Measurements from ENCODE around the gene IL16.
"Not testable (repeated sequence)": the region's sequence is repeated elsewhere in the genome, so short reads cannot be mapped to it uniquely, and the experiment has no call there.

The IL16 gene

GRCh38 chr15:81197688-81198281 is 1.1 kb downstream of the IL16 start:
- no peak overlapping the region for H3K4me3 ChIP-seq (ENCODE audit: low read depth in 1 of 5, low read length in 5 of 5)
- no peaks in the 10 kb centered on the region for H3K9me3 ChIP-seq (ENCODE audit: control insufficient read depth in 5 of 5, low read length in 5 of 5)
- H3K27me3 ChIP-seq (ENCODE audit: control insufficient read depth in 5 of 5, insufficient read depth in 4 of 5, low read length in 5 of 5), result no peaks in the 10 kb centered on the region
- H3K4me1 ChIP-seq (ENCODE audit: control insufficient read depth in 5 of 5, insufficient read depth in 5 of 5, low read length in 5 of 5), result peaks cover 0 to 18% (median 6%) of the 10 kb centered on the region in 5 donors
- H3K9ac ChIP-seq (ENCODE audit: low read length in 5 of 5), result no peak overlapping the region
- H3K36me3 ChIP-seq (ENCODE audit: control insufficient read depth in 5 of 5, insufficient read depth in 5 of 5, low read length in 5 of 5), result peaks cover 0 to 4% (median 3%) of the 10 kb centered on the region in 5 donors
- no peak overlapping the region for H3K27ac ChIP-seq (ENCODE audit: low read depth, low read length)

- Histone ChIP-seq H3K27ac (ENCODE audit: low read depth, low read length) (no peak overlapping the region), H3K36me3 (ENCODE audit: control insufficient read depth in 5 of 5, insufficient read depth in 5 of 5, low read length in 5 of 5) (peaks cover 0 to 4% (median 3%) of the 10 kb centered on the region in 5 donors), H3K4me3 (ENCODE audit: low read depth in 1 of 5, low read length in 5 of 5) (no peak overlapping the region), H3K9ac (ENCODE audit: low read length in 5 of 5) (no peak overlapping the region), H3K9me3 (ENCODE audit: control insufficient read depth in 5 of 5, low read length in 5 of 5) (no peaks in the 10 kb centered on the region), H3K4me1 (ENCODE audit: control insufficient read depth in 5 of 5, insufficient read depth in 5 of 5, low read length in 5 of 5) (peaks cover 0 to 18% (median 6%) of the 10 kb centered on the region in 5 donors), H3K27me3 (ENCODE audit: control insufficient read depth in 5 of 5, insufficient read depth in 4 of 5, low read length in 5 of 5) (no peaks in the 10 kb centered on the region)
Observed at GRCh38 chr15:81199031-81199779, 2.5 kb downstream of the IL16 start.

DNA sequence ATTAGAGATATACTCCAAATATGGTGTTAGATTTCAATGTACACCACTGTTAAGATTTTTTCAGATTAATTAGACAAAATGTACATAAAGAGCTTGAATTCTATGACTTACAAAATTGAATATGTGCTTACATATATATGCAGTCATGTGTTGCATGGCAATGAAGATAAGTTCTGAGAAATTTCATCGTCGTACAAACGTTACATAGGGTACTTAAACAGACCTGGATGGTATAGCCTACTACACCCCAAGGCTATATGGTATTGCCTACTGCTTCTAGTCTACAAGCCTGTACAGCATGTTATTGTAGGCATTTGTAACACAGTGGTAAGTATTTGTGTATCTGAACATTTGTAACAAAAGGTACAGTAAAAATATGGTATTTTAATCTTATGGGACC is 9.3 kb downstream of the IL16 start:
- Histone ChIP-seq H3K9ac (ENCODE audit: low read length in 5 of 5) (no peak overlapping the region), H3K36me3 (ENCODE audit: control insufficient read depth in 5 of 5, insufficient read depth in 5 of 5, low read length in 5 of 5) (peaks cover 0 to 3% (median 0%) of the 10 kb centered on the region in 5 donors), H3K4me3 (ENCODE audit: low read depth in 1 of 5, low read length in 5 of 5) (no peak overlapping the region), H3K9me3 (ENCODE audit: control insufficient read depth in 5 of 5, low read length in 5 of 5) (peaks cover 0 to 3% (median 0%) of the 10 kb centered on the region in 5 donors), H3K4me1 (ENCODE audit: control insufficient read depth in 5 of 5, insufficient read depth in 5 of 5, low read length in 5 of 5) (peaks cover 5 to 18% (median 15%) of the 10 kb centered on the region in 5 donors), H3K27me3 (ENCODE audit: control insufficient read depth in 5 of 5, insufficient read depth in 4 of 5, low read length in 5 of 5) (no peaks in the 10 kb centered on the region), H3K27ac (ENCODE audit: low read depth, low read length) (no peak overlapping the region)

DNA sequence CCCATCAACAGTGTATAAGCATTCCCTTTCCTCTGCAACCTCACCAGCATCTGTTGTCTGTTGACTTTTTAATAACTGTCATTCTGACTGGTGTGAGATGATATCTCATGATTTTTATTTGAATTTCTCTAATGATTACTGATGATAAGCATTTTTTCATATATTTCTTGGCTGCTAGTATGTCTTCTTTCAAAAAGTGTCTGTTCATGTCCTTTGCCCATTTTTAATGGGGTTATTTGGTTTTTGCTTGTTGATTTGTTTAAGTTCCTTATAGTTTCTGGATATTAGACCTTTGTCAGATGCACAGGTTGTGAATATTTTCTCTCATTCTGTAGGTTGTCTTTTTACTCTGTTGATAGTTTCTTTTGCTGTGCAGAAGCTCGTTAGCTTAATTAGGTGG is 11.3 kb downstream of the IL16 start:
- H3K27ac ChIP-seq (ENCODE audit: low read depth, low read length); H3K9me3 ChIP-seq (ENCODE audit: control insufficient read depth in 5 of 5, low read length in 5 of 5); H3K27me3 ChIP-seq (ENCODE audit: control insufficient read depth in 5 of 5, insufficient read depth in 4 of 5, low read length in 5 of 5); H3K9ac ChIP-seq (ENCODE audit: low read length in 5 of 5); H3K4me3 ChIP-seq (ENCODE audit: low read depth in 1 of 5, low read length in 5 of 5); H3K36me3 ChIP-seq (ENCODE audit: control insufficient read depth in 5 of 5, insufficient read depth in 5 of 5, low read length in 5 of 5): not testable (repeated sequence)
- H3K4me1 ChIP-seq (ENCODE audit: control insufficient read depth in 5 of 5, insufficient read depth in 5 of 5, low read length in 5 of 5), result peaks cover 5 to 26% (median 24%) of the 10 kb centered on the region in 5 donors

- peaks cover 3 to 14% (median 4%) of the 10 kb centered on the region in 5 donors for H3K9me3 ChIP-seq (ENCODE audit: control insufficient read depth in 5 of 5, low read length in 5 of 5)
Observed at GRCh38 chr15:81209635-81210034, 13.0 kb downstream of the IL16 start.

GRCh38 chr15:81211376-81211775 is 14.7 kb downstream of the IL16 start:
- no peak overlapping the region for H3K27ac ChIP-seq (ENCODE audit: low read depth, low read length)
- H3K4me3 ChIP-seq (ENCODE audit: low read depth in 1 of 5, low read length in 5 of 5), result no peak overlapping the region

More at GRCh38 chr15:81209635-81210034, 13.0 kb downstream of the IL16 start:
- no peaks in the 10 kb centered on the region for H3K27me3 ChIP-seq (ENCODE audit: control insufficient read depth in 5 of 5, insufficient read depth in 4 of 5, low read length in 5 of 5)
- H3K36me3 ChIP-seq (ENCODE audit: control insufficient read depth in 5 of 5, insufficient read depth in 5 of 5, low read length in 5 of 5), result peaks cover 0 to 3% (median 0%) of the 10 kb centered on the region in 5 donors
- H3K4me3 ChIP-seq (ENCODE audit: low read depth in 1 of 5, low read length in 5 of 5), result peak overlapping the region in 1 of 5 donors; percentile 22
- no peak overlapping the region for H3K9ac ChIP-seq (ENCODE audit: low read length in 5 of 5)
- H3K4me1 ChIP-seq (ENCODE audit: control insufficient read depth in 5 of 5, insufficient read depth in 5 of 5, low read length in 5 of 5), result peaks cover 5 to 26% (median 24%) of the 10 kb centered on the region in 5 donors
- H3K27ac ChIP-seq (ENCODE audit: low read depth, low read length), result peak overlapping the region; percentile 55

GRCh38 chr15:81213982-81214381 is 17.3 kb downstream of the IL16 start:
- Histone ChIP-seq H3K4me1 (ENCODE audit: control insufficient read depth in 5 of 5, insufficient read depth in 5 of 5, low read length in 5 of 5) (peaks cover 5 to 30% (median 25%) of the 10 kb centered on the region in 5 donors), H3K9me3 (ENCODE audit: control insufficient read depth in 5 of 5, low read length in 5 of 5) (peaks cover 3 to 16% (median 4%) of the 10 kb centered on the region in 5 donors), H3K27me3 (ENCODE audit: control insufficient read depth in 5 of 5, insufficient read depth in 4 of 5, low read length in 5 of 5) (no peaks in the 10 kb centered on the region), H3K27ac (ENCODE audit: low read depth, low read length) (no peak overlapping the region), H3K4me3 (ENCODE audit: low read depth in 1 of 5, low read length in 5 of 5) (no peak overlapping the region), H3K36me3 (ENCODE audit: control insufficient read depth in 5 of 5, insufficient read depth in 5 of 5, low read length in 5 of 5) (peaks cover 0 to 3% (median 0%) of the 10 kb centered on the region in 5 donors), H3K9ac (ENCODE audit: low read length in 5 of 5) (no peak overlapping the region)

More at GRCh38 chr15:81211376-81211775, 14.7 kb downstream of the IL16 start:
- no peaks in the 10 kb centered on the region for H3K27me3 ChIP-seq (ENCODE audit: control insufficient read depth in 5 of 5, insufficient read depth in 4 of 5, low read length in 5 of 5)
- peaks cover 0 to 3% (median 0%) of the 10 kb centered on the region in 5 donors for H3K36me3 ChIP-seq (ENCODE audit: control insufficient read depth in 5 of 5, insufficient read depth in 5 of 5, low read length in 5 of 5)
- H3K4me1 ChIP-seq (ENCODE audit: control insufficient read depth in 5 of 5, insufficient read depth in 5 of 5, low read length in 5 of 5), result peaks cover 5 to 30% (median 25%) of the 10 kb centered on the region in 5 donors
- no peak overlapping the region for H3K9ac ChIP-seq (ENCODE audit: low read length in 5 of 5)
- H3K9me3 ChIP-seq (ENCODE audit: control insufficient read depth in 5 of 5, low read length in 5 of 5), result peaks cover 3 to 19% (median 4%) of the 10 kb centered on the region in 5 donors

DNA sequence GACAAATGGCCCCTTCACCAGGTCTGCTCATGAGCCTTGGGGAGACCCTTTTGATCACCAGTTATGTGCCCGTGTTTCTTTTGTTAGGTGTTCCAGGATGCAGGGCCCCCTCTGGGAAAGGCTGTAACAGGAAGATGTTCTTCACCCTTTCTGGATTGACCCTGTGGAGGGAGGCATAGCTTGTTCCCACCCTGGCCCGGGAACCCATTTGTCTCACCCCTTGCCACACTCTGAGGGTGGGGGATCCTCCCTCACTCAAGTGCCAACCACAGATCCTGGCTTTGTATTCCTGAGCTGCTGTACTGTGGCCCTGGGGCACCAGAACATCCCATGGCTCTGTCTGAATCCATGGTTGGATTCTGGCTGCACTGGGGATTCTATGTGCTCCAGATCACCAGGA is 18.9 kb downstream of the IL16 start:
- H3K27ac ChIP-seq (ENCODE audit: low read depth, low read length), result no peak overlapping the region
- no peaks in the 10 kb centered on the region for H3K27me3 ChIP-seq (ENCODE audit: control insufficient read depth in 5 of 5, insufficient read depth in 4 of 5, low read length in 5 of 5)
- peaks cover 3 to 16% (median 4%) of the 10 kb centered on the region in 5 donors for H3K9me3 ChIP-seq (ENCODE audit: control insufficient read depth in 5 of 5, low read length in 5 of 5)
- H3K9ac ChIP-seq (ENCODE audit: low read length in 5 of 5), result no peak overlapping the region
- H3K36me3 ChIP-seq (ENCODE audit: control insufficient read depth in 5 of 5, insufficient read depth in 5 of 5, low read length in 5 of 5), result peaks cover 0 to 3% (median 0%) of the 10 kb centered on the region in 5 donors
- H3K4me3 ChIP-seq (ENCODE audit: low read depth in 1 of 5, low read length in 5 of 5), result no peak overlapping the region
- peaks cover 0 to 19% (median 14%) of the 10 kb centered on the region in 5 donors for H3K4me1 ChIP-seq (ENCODE audit: control insufficient read depth in 5 of 5, insufficient read depth in 5 of 5, low read length in 5 of 5)

GRCh38 chr15:81215983-81216382 is 19.3 kb downstream of the IL16 start:
- H3K27ac ChIP-seq (ENCODE audit: low read depth, low read length), result no peak overlapping the region
- peaks cover 3 to 16% (median 4%) of the 10 kb centered on the region in 5 donors for H3K9me3 ChIP-seq (ENCODE audit: control insufficient read depth in 5 of 5, low read length in 5 of 5)
- H3K9ac ChIP-seq (ENCODE audit: low read length in 5 of 5), result no peak overlapping the region
- no peaks in the 10 kb centered on the region for H3K27me3 ChIP-seq (ENCODE audit: control insufficient read depth in 5 of 5, insufficient read depth in 4 of 5, low read length in 5 of 5)
- H3K36me3 ChIP-seq (ENCODE audit: control insufficient read depth in 5 of 5, insufficient read depth in 5 of 5, low read length in 5 of 5), result peaks cover 0 to 3% (median 0%) of the 10 kb centered on the region in 5 donors
- H3K4me3 ChIP-seq (ENCODE audit: low read depth in 1 of 5, low read length in 5 of 5), result no peak overlapping the region
- H3K4me1 ChIP-seq (ENCODE audit: control insufficient read depth in 5 of 5, insufficient read depth in 5 of 5, low read length in 5 of 5), result peaks cover 4 to 22% (median 15%) of the 10 kb centered on the region in 5 donors

DNA sequence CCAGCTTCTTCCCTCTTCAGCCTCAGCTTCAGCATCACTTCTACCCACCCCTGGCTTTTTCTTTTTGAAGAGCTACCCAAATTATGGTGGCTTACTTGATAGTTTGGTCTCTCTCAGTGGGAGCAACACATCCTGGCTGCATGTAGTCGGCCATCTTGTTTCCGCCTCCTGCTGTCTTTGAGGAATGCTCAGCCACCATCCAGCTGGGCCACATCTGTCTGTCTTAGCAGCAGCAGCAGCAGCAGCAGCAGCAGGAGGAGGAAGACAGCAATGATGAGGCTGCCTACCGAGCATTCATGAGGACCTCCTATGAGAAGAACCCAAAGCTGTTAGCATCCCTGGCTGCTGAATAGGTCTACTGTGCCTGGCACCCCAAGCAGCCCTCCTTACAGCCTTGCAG is 19.7 kb downstream of the IL16 start:
- Histone ChIP-seq H3K27me3 (ENCODE audit: control insufficient read depth in 5 of 5, insufficient read depth in 4 of 5, low read length in 5 of 5) (no peaks in the 10 kb centered on the region), H3K9me3 (ENCODE audit: control insufficient read depth in 5 of 5, low read length in 5 of 5) (peaks cover 3 to 16% (median 4%) of the 10 kb centered on the region in 5 donors), H3K9ac (ENCODE audit: low read length in 5 of 5) (no peak overlapping the region), H3K4me3 (ENCODE audit: low read depth in 1 of 5, low read length in 5 of 5) (no peak overlapping the region), H3K27ac (ENCODE audit: low read depth, low read length) (no peak overlapping the region), H3K4me1 (ENCODE audit: control insufficient read depth in 5 of 5, insufficient read depth in 5 of 5, low read length in 5 of 5) (peaks cover 7 to 22% (median 15%) of the 10 kb centered on the region in 5 donors), H3K36me3 (ENCODE audit: control insufficient read depth in 5 of 5, insufficient read depth in 5 of 5, low read length in 5 of 5) (peaks cover 0 to 3% (median 0%) of the 10 kb centered on the region in 5 donors)
